ENCODE results near the gene GPR161. TPM values are rescaled to one million over a fixed set of nuclear protein-coding genes. Genes with fewer than 3 reads are reported as not detected.

The GPR161 gene
- total and polyA plus RNA-seq, 12 donors: 0.93 to 3.3 (median 2.3) TPM

DNA sequence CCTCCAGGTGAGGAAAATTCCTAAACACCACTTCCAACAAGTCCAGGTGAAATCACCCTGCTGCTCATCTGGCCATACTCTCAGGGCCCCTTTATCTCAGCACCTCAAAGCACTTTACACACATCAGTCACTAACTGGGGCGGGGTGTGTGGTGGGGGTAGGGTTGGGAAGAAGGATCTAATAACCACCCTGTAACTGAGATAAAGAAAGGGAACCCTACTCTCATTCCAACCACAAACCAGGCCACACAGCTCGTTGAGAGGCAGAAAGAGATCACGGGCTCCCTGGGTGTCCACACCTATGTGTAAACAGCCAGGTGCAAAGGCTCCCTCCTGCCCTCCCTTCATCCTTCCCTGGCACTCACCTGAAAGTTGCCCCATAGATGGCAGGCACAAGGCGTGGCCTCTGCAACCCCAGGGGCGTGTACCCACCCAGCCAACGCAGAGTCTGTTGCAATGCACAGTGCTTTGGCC is 20.4 kb downstream of the GPR161 start:
- TF ChIP-seq, protein P1, sequence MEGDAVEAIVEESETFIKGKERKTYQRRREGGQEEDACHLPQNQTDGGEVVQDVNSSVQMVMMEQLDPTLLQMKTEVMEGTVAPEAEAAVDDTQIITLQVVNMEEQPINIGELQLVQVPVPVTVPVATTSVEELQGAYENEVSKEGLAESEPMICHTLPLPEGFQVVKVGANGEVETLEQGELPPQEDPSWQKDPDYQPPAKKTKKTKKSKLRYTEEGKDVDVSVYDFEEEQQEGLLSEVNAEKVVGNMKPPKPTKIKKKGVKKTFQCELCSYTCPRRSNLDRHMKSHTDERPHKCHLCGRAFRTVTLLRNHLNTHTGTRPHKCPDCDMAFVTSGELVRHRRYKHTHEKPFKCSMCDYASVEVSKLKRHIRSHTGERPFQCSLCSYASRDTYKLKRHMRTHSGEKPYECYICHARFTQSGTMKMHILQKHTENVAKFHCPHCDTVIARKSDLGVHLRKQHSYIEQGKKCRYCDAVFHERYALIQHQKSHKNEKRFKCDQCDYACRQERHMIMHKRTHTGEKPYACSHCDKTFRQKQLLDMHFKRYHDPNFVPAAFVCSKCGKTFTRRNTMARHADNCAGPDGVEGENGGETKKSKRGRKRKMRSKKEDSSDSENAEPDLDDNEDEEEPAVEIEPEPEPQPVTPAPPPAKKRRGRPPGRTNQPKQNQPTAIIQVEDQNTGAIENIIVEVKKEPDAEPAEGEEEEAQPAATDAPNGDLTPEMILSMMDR (IDR thresholded peaks at IDR 0.05): no peak
- Histone ChIP-seq H3K4me3 (no peak overlapping the region), H3K36me3 (peaks cover 0 to 11% (median 0%) of the 10 kb centered on the region in 9 donors), H3K4me1 (peaks cover 0 to 12% (median 7%) of the 10 kb centered on the region in 9 donors), H3K27ac (no peak overlapping the region), H3K27me3 (no peaks in the 10 kb centered on the region), H3K9me3 (peaks cover 0 to 2% (median 0%) of the 10 kb centered on the region in 11 donors)
- DNase-seq (no peak), ATAC-seq (no peak)
- WGBS, 2 donors: 94 to 97% methylated on average over 6 of the region's 6 CpGs
- intact Hi-C loops (cut with DNase I): no loop called here

DNA sequence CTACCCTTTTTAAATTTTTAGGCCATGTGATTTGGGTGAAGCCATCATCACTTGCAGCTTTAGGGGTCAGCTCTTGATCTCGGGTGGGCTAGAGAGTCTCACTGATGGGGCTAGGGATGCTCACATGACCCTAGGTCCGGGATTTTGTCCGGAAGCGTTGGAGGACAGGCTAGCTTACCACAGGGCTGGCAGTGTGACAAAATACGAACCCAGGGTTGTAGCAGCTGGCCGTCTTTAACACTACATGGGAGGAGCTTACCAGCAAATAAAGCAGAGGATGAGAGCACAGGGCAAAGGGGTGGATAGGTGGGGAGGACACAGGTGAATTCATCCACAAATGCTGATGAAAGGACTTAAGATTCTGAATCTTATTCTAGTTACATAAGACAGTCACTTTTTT is 21.9 kb downstream of the GPR161 start:
- H3K9me3 ChIP-seq: peaks cover 0 to 2% (median 0%) of the 10 kb centered on the region in 11 donors
- peak in 1 of 8 donors; percentile 45 for ATAC-seq
- no peak for DNase-seq
- WGBS, 2 donors: 70 to 72% methylated on average over 6 of the region's 6 CpGs
- H3K36me3 ChIP-seq: peaks cover 0 to 11% (median 0%) of the 10 kb centered on the region in 9 donors
- no peaks in the 10 kb centered on the region for H3K27me3 ChIP-seq
- peaks cover 0 to 4% (median 0%) of the 10 kb centered on the region in 9 donors for H3K4me1 ChIP-seq
- intact Hi-C loops (cut with DNase I): no loop called here
- no peak overlapping the region for H3K4me3 ChIP-seq
- TF ChIP-seq, protein P1 (IDR thresholded peaks at IDR 0.05): no peak
- no peak overlapping the region for H3K27ac ChIP-seq

DNA sequence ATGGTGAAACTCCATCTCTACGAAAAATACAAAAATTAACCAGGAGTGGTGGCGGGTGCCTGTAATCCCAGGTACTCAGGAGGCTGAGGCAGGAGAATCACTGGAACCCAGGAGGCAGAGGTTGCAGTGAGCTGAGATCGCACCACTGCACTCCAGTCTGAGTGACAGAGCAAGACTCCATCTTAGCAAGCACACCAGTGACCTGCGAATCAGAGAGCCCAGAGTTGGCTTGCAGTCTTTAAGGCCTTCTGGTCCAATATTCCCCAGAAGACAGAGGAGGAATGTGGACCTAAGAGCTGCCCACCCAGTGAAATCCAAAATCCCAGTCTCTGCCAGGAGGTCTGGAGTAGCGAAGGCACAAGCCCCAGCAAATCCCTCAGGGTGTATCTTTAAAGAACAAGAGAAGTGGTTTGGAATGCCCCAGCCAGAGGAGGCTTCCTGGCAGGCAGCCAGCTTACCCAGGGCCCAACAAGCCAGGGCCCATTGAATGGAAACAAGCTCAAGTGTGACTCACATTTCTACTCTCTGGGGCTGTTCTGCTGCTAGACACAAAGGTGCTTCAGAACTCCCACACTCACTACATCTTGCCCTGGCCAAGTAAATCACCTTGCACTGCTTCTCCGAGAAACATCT is 23.9 kb downstream of the GPR161 start:
- no peak for ATAC-seq
- H3K27ac ChIP-seq: no peak overlapping the region
- 93 to 96% methylated on average over 6 of the region's 6 CpGs for WGBS, 2 donors

DNA sequence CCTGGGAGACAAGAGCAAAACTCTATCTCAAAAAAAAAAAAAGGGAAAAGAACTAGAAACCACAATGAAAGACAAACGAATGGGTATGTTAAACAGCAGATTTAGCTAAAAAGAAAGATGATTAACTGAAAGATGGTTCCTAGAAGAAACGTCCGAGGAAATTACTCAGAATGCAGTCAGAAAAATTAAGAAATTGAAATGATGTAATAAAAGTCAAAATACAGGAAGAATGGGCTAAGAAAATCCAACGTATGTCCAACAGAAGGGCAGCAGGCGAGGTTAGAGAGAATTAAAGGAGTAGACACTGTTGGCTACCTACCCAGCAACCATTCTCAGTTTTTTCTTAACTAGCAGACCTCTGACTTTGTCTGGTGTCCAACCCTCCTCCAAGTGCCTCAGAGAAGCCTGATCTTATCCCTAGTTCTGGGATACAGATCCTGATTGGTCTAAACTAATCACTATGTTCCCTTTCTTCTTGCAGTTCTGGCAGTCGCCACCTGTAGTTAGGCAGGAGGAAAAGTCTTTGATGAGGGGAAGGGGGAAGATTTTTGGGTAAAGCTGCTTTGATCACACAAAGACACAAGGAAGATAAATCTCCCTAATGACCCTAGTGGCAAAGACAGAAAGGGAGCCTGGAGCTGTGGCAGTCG is 25.7 kb downstream of the GPR161 start:
- peaks cover 0 to 4% (median 0%) of the 10 kb centered on the region in 9 donors for H3K4me1 ChIP-seq
- TF ChIP-seq, protein P1 (IDR thresholded peaks at IDR 0.05): no peak
- 89 to 91% methylated on average over 7 of the region's 7 CpGs for WGBS, 2 donors
- ATAC-seq (no peak), DNase-seq (no peak)
- peaks cover 0 to 7% (median 0%) of the 10 kb centered on the region in 9 donors for H3K36me3 ChIP-seq
- intact Hi-C loops (cut with DNase I): no loop called here
- peaks cover 0 to 2% (median 0%) of the 10 kb centered on the region in 11 donors for H3K9me3 ChIP-seq
- H3K27me3 ChIP-seq: no peaks in the 10 kb centered on the region
- H3K4me3 ChIP-seq: no peak overlapping the region
- no peak overlapping the region for H3K27ac ChIP-seq

More for the DNA sequence above, 23.9 kb downstream of the GPR161 start:
- TF ChIP-seq, protein P1 (IDR thresholded peaks at IDR 0.05): no peak
- peaks cover 0 to 4% (median 0%) of the 10 kb centered on the region in 9 donors for H3K4me1 ChIP-seq
- intact Hi-C loops (cut with DNase I): no loop called here
- H3K4me3 ChIP-seq: no peak overlapping the region
- peaks cover 0 to 2% (median 0%) of the 10 kb centered on the region in 11 donors for H3K9me3 ChIP-seq
- H3K36me3 ChIP-seq: peaks cover 0 to 14% (median 0%) of the 10 kb centered on the region in 9 donors
- DNase-seq: peak in 1 of 2 donors; percentile 26
- H3K27me3 ChIP-seq: no peaks in the 10 kb centered on the region

All from heart right ventricle (tissue), 16 donors.